HG02840 (cell line): Measurements from ENCODE around the gene FCHSD2.

Experiments used
- ATAC-seq: cut with Tn5 transposase; IDR thresholded peaks from one replicate; pipeline ENCODE4 v1.9.1; 2021; ENCODE audit warnings: mild to moderate bottlenecking, moderate library complexity, moderate number of reproducible peaks; ENCODE audit not compliant: unreplicated experiment, low FRiP score

Gene FCHSD2

DNA sequence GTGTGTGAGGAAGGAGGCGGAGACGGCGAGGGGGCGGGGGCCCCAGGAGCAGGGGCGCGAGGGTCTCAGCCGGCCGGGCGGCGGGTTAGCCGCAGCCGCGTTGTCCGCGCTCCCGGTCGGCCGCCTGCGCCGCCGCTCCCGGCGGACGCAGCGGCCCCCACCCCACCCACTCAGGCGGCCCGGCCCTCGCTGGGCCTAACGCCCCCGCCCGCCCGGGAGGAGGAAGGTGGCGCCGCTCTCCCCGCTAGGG is at the start of gene FCHSD2:
Gene FCHSD2 (minus strand): TSS at position 191 of the 250 bp plus-strand sequence. CDS start 441 bp downstream, outside the sequence.
- no peak for ATAC-seq

GRCh38 chr11:73191151-73191550 is 49.0 kb upstream of the FCHSD2 start:
- no peak for ATAC-seq

- ATAC-seq = no peak
Observed at GRCh38 chr11:73190557-73190885, 48.4 kb upstream of the FCHSD2 start.

GRCh38 chr11:73189723-73190556 is 47.8 kb upstream of the FCHSD2 start:
- no peak for ATAC-seq

DNA sequence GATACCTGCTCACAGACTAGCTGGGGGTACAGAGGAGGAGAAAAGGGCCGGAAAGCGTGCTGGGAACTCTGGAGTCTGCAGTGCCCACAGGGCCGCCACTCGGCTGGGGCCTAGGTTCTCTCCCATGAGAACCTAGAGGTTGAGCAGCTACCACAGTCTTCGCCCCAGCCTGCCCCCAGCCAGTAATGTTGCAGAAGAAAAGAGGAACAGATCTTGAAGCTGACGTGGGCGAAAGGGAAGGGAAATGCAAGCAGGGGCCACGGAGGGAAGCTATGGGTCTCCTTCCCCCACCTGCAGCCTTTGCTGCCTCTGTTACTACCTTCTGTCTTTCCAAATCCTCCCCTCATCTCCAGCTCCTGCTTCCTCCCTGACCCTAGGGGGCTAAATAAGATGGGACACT is 47.2 kb upstream of the FCHSD2 start:
- ATAC-seq = no peak

GRCh38 chr11:73188301-73188700 is 46.2 kb upstream of the FCHSD2 start:
- ATAC-seq = no peak

- no peak for ATAC-seq
Observed at GRCh38 chr11:73187854-73188253, 45.7 kb upstream of the FCHSD2 start.

- no peak for ATAC-seq
Observed at GRCh38 chr11:73186886-73187285, 44.8 kb upstream of the FCHSD2 start.

DNA sequence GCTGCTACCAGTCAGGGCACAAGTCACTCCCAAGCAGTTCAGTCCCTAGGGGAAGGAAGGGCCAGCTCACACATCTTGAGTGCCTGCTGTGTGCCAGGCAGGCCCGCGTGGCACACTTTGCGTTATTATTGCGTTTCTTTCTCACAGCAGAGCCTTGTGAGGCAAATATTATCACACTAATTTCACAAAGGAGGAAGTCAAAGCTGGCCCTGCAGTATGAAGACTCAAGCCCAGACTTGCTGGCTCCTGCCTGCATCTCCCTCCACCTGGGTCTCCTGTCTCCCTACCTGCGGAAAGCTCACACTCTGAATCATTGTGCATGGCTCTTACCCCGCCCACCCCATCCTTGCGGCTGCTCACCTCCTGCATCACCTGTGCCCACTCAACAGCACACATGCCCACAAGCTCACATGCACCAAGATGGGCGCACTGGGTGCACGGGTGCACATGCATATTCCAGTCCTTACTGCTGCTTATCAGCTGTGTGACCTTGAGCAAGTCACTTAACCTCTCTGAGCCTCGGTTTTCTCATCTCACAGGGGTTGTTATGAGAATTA is 44.3 kb upstream of the FCHSD2 start:
- ATAC-seq = no peak

- ATAC-seq = no peak
Observed at GRCh38 chr11:73185680-73186293, 43.7 kb upstream of the FCHSD2 start.

GRCh38 chr11:73184953-73185671 is 43.0 kb upstream of the FCHSD2 start:
- ATAC-seq = no peak

DNA sequence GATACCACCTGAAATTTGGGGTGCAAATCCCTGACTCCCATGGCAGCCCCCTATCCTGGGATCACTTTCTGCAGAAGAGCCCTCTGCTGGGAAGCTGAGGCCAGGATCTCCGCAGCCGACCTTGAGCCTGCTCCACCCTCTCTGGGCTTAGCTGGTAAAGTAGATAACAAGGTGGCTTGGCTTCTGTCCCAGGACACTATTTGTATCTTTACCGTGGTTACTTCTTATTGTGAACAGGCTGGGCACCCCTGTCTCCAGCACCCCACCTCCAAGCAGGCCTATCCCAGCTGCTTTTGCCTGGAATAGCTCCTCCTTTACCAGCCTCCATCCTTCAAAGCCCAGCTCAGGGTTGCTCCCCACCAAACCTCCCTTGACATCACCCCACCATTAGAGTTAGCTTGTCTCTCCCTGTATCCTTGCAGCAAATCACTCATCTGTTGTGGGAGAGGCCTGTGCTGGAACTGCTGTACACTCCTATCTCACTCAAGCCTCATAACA is 40.8 kb upstream of the FCHSD2 start:
- ATAC-seq = no peak

DNA sequence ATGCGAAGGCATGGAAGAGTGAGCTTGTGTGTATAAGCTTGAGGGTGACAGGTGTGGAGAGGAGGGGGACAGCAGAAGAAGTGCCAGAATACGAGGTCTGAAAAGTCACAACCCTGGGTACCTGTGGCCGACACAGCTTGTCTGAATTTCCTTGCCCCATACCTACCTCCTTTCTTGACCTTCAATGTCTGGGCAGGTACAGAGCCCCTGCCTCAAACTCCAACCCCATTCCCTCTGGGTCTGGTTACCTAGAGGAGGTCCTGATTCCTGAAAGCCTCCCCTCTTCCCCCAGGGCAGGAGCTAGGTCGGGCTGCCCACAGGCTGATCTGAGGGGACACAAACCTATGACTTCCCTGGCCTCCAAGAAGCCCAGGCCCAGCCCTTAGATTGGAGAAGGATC is 36.6 kb upstream of the FCHSD2 start:
- ATAC-seq = no peak

GRCh38 chr11:73177778-73178539 is 35.8 kb upstream of the FCHSD2 start:
- no peak for ATAC-seq

DNA sequence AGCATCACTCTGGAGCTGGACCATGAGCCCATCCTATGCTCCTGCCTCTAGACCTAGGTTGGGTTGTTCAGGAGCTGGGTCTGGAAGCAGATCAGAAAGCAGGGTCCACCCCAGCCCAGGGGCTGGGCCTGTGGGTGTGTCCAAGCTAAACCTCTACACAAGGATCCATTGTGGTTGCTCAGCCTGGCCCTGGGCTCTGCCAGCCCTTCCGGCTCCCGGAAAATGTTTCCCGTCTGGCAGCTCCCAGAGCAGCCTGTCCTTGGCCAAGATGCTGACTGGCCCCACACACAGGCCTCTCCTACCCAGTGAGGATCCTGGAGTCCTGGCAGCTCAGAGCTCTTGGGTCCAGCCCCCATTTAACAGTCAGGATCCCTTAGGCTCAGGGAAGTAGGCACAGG is 35.3 kb upstream of the FCHSD2 start:
- ATAC-seq = no peak

DNA sequence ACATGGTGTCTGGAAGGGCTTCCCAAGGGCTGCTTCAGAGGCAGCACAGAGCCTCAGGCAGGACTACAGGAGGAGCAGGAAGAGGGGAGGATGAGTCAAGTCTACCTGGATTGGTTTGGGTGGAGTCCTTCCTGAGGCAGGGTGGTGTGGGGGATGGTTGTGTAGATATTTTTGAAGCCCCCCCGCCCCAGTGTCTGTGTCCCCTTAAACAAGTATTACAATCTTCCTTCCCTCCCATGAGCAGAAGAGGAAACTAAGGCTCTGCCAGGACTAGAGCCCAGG is 34.7 kb upstream of the FCHSD2 start:
- ATAC-seq = no peak

DNA sequence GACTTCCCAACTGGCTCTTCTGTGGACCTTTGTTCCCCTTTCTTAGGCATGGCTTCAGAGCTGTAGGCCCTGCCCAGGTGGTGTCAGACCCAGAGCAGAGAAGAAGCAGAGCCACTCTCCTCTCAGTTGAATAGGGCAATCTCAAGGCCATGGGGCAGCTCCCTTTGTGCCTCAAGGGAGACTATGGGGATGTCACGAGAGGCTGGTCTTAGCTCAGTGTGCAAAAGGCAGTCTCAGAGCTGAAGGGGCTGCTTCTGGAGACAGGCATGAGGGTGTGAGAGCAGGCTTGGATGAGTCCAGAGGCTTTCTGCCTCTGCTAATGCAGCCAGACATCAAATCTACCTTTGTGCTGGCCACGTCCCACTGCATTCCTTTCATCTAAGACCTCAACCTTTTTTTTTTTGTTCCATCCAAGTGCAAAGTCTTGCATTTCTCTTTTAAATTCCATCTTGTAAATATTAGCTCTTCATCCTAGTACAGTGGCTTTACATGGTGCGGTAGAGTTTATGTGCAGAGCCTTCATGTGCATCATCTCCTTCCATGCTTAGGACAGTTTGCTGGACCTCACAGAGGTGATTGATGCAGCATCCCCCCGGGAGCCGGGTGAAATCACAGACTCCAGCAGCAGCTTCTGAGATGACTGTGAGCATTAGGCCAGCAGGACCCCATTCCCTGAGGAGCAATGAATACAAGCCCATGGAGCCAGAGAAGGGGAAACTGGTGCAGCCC is 34.2 kb upstream of the FCHSD2 start:
- ATAC-seq = no peak

- no peak for ATAC-seq
Observed at GRCh38 chr11:73175551-73176144, 33.5 kb upstream of the FCHSD2 start.

GRCh38 chr11:73174495-73174791 is 32.3 kb upstream of the FCHSD2 start:
- ATAC-seq = no peak
